GM23338 (cell line): ENCODE data around the gene EPG5. TPM values are rescaled to one million over a fixed set of nuclear protein-coding genes. Genes with fewer than 3 reads are reported as not detected.

ENCODE experiments used
- CTCF ChIP-seq, 2 experiments: fragments of 200-600 bp in 1 of 2; sonication (generic) in 1 of 2; conservative IDR thresholded peaks; 2 replicates each; pipeline versions ENCODE4 v1.5.1 to v1.6.1; 2016 to 2017; ENCODE audit warnings: antibody characterized with exemption in 2 of 2, low read depth in 2 of 2, mild to moderate bottlenecking in 2 of 2, moderate library complexity in 1 of 2
- NANOG ChIP-seq: IDR thresholded peaks from 2 replicates; pipeline ENCODE4 v1.6.1; 2016; ENCODE audit warnings: antibody characterized with exemption, borderline replicate concordance
- STAT1 ChIP-seq: IDR thresholded peaks from one replicate; pipeline ENCODE4 v1.6.1; 2016; ENCODE audit warnings: antibody characterized with exemption; ENCODE audit not compliant: unreplicated experiment
- polyA plus RNA-seq: library from polyadenylated mRNA; unstranded; fragments of >200 nt; fragmentation: Nextera tagmentation; extraction: Ambion mirVana; gene quantifications from 2 replicates; pipeline ENCODE4 v1.2.1, GENCODE V29; 2016
- total RNA-seq: library from RNA; depleted of rRNA; stranded (reverse); fragments of >200 nt; shearing (Covaris generic); gene quantifications from 2 replicates; pipeline ENCODE4 v1.2.3, GENCODE V29; 2014
- TF ChIP-seq, protein P1 (sequence below): fragments of 250-450 bp; sonication (Bioruptor Pico); IDR thresholded peaks from 2 replicates; pipeline ENCODE4 v1.5.0; 2020; ENCODE audit warnings: mild to moderate bottlenecking, moderate library complexity
- TF ChIP-seq, protein P2 (sequence below): IDR thresholded peaks from one replicate; pipeline ENCODE4 v1.6.1; 2018; ENCODE audit warnings: antibody characterized with exemption; ENCODE audit not compliant: unreplicated experiment
- TF ChIP-seq, protein P3 (sequence below): IDR thresholded peaks from 2 replicates; pipeline ENCODE4 v1.6.1; 2016; ENCODE audit warnings: antibody characterized with exemption

The EPG5 gene
- total and polyA plus RNA-seq, 2 experiments from 2014 or later: 4.1 to 29.2 TPM

DNA sequence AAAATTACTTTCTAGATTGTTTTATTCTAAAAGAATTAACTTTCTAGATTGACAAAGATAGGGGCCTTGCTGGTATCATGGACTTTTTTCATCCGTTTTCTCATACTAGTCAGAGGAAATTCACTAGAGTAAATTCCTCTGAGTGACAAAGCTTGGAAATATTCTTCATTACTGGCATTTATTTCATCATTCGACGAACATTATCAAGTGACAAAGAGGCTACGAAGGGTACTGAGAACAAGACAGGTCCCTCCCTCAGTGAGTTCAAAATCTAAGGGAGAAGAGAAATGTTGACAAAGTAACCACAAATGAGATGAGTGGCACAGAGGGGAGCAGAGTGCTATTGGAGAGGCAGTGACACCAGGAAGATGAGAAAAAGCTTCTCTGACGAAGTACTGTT lies 4.3 kb downstream of the EPG5 start (continued):
- TF ChIP-seq, protein P1, sequence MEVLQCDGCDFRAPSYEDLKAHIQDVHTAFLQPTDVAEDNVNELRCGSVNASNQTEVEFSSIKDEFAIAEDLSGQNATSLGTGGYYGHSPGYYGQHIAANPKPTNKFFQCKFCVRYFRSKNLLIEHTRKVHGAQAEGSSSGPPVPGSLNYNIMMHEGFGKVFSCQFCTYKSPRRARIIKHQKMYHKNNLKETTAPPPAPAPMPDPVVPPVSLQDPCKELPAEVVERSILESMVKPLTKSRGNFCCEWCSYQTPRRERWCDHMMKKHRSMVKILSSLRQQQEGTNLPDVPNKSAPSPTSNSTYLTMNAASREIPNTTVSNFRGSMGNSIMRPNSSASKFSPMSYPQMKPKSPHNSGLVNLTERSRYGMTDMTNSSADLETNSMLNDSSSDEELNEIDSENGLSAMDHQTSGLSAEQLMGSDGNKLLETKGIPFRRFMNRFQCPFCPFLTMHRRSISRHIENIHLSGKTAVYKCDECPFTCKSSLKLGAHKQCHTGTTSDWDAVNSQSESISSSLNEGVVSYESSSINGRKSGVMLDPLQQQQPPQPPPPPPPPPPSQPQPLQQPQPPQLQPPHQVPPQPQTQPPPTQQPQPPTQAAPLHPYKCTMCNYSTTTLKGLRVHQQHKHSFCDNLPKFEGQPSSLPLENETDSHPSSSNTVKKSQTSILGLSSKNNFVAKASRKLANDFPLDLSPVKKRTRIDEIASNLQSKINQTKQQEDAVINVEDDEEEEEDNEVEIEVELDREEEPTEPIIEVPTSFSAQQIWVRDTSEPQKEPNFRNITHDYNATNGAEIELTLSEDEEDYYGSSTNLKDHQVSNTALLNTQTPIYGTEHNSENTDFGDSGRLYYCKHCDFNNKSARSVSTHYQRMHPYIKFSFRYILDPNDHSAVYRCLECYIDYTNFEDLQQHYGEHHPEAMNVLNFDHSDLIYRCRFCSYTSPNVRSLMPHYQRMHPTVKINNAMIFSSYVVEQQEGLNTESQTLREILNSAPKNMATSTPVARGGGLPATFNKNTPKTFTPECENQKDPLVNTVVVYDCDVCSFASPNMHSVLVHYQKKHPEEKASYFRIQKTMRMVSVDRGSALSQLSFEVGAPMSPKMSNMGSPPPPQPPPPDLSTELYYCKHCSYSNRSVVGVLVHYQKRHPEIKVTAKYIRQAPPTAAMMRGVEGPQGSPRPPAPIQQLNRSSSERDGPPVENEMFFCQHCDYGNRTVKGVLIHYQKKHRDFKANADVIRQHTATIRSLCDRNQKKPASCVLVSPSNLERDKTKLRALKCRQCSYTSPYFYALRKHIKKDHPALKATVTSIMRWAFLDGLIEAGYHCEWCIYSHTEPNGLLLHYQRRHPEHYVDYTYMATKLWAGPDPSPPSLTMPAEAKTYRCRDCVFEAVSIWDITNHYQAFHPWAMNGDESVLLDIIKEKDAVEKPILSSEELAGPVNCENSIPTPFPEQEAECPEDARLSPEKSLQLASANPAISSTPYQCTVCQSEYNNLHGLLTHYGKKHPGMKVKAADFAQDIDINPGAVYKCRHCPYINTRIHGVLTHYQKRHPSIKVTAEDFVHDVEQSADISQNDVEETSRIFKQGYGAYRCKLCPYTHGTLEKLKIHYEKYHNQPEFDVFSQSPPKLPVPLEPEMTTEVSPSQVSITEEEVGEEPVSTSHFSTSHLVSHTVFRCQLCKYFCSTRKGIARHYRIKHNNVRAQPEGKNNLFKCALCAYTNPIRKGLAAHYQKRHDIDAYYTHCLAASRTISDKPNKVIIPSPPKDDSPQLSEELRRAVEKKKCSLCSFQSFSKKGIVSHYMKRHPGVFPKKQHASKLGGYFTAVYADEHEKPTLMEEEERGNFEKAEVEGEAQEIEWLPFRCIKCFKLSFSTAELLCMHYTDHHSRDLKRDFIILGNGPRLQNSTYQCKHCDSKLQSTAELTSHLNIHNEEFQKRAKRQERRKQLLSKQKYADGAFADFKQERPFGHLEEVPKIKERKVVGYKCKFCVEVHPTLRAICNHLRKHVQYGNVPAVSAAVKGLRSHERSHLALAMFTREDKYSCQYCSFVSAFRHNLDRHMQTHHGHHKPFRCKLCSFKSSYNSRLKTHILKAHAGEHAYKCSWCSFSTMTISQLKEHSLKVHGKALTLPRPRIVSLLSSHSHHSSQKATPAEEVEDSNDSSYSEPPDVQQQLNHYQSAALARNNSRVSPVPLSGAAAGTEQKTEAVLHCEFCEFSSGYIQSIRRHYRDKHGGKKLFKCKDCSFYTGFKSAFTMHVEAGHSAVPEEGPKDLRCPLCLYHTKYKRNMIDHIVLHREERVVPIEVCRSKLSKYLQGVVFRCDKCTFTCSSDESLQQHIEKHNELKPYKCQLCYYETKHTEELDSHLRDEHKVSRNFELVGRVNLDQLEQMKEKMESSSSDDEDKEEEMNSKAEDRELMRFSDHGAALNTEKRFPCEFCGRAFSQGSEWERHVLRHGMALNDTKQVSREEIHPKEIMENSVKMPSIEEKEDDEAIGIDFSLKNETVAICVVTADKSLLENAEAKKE (CRISPR knock-in tag): no peak
- TF ChIP-seq STAT1 (no peak), NANOG (no peak), CTCF (conservative IDR thresholded peaks at IDR 0.05; ENCODE audit: low read depth in 2 of 2) (no peak)
- TF ChIP-seq, protein P2, sequence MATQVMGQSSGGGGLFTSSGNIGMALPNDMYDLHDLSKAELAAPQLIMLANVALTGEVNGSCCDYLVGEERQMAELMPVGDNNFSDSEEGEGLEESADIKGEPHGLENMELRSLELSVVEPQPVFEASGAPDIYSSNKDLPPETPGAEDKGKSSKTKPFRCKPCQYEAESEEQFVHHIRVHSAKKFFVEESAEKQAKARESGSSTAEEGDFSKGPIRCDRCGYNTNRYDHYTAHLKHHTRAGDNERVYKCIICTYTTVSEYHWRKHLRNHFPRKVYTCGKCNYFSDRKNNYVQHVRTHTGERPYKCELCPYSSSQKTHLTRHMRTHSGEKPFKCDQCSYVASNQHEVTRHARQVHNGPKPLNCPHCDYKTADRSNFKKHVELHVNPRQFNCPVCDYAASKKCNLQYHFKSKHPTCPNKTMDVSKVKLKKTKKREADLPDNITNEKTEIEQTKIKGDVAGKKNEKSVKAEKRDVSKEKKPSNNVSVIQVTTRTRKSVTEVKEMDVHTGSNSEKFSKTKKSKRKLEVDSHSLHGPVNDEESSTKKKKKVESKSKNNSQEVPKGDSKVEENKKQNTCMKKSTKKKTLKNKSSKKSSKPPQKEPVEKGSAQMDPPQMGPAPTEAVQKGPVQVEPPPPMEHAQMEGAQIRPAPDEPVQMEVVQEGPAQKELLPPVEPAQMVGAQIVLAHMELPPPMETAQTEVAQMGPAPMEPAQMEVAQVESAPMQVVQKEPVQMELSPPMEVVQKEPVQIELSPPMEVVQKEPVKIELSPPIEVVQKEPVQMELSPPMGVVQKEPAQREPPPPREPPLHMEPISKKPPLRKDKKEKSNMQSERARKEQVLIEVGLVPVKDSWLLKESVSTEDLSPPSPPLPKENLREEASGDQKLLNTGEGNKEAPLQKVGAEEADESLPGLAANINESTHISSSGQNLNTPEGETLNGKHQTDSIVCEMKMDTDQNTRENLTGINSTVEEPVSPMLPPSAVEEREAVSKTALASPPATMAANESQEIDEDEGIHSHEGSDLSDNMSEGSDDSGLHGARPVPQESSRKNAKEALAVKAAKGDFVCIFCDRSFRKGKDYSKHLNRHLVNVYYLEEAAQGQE: no peak
- TF ChIP-seq, protein P3, sequence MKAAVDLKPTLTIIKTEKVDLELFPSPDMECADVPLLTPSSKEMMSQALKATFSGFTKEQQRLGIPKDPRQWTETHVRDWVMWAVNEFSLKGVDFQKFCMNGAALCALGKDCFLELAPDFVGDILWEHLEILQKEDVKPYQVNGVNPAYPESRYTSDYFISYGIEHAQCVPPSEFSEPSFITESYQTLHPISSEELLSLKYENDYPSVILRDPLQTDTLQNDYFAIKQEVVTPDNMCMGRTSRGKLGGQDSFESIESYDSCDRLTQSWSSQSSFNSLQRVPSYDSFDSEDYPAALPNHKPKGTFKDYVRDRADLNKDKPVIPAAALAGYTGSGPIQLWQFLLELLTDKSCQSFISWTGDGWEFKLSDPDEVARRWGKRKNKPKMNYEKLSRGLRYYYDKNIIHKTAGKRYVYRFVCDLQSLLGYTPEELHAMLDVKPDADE: no peak
